D721Med (cell line): ENCODE results near the gene TUBB3.

Experiments
- DNase-seq: peaks from one replicate; pipeline ENCODE4 v3.0.0; 2011; ENCODE audit warnings: low spot score; ENCODE audit not compliant: insufficient read length
- FAIRE-seq: peaks from 2 replicates; lab custom pipeline; 2011; peaks lifted over from hg19 to GRCh38; lab: Jason Lieb, UNC
- TF ChIP-seq, protein P1 (sequence below): IDR thresholded peaks from 2 replicates; pipeline ENCODE4 v1.5.1; 2012; ENCODE audit warnings: mild to moderate bottlenecking, control low read depth; ENCODE audit not compliant: insufficient read depth; ENCODE audit errors: missing control alignments

TUBB3 gene

DNA sequence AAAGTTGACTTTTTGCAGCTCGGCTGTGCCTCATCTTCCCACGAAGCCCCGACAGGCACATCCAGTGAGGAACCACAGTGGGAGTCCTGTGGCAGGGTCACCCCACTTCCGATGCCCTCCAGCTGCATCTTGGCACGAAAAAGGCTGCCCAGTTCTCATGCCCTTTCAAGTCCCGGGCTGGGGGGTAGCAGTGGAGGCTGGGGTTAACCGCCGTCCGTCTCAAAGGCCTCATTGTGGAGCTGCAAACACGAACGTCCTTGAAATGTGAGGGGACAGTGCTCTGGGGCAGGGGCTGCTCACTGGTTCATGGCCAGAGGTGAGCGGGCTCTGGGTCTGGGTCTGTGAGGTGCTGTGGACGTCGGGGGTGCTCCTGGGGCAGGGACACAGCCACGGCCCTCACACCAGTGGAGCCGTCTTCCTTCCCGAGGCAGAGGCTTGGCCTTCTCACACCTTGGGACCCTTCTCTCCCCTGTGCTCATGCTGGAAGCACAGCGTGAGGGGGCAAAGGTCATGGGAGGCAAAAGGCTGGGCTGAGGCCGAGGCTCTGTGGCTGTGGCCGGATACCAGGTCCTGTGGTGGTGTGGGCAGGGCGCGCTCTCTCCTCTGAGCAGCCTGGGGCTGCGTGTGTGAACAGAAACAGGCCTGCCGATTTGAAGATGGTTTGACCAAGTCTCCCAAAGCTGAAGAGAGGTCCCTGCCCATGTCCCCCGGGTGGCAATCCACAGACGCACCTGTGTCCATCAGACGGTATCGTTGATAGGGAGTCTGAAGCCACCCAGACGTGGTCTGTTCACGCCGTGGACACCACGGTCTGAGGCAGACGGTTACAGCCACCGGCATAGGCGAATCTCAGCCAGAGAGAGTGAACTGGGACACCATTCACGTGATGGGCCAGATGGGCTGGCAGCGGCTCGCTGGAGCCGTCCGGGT is 7.6 kb upstream of the TUBB3 start:
- DNase-seq (no peak), FAIRE-seq (no peak)
- TF ChIP-seq, protein P1, sequence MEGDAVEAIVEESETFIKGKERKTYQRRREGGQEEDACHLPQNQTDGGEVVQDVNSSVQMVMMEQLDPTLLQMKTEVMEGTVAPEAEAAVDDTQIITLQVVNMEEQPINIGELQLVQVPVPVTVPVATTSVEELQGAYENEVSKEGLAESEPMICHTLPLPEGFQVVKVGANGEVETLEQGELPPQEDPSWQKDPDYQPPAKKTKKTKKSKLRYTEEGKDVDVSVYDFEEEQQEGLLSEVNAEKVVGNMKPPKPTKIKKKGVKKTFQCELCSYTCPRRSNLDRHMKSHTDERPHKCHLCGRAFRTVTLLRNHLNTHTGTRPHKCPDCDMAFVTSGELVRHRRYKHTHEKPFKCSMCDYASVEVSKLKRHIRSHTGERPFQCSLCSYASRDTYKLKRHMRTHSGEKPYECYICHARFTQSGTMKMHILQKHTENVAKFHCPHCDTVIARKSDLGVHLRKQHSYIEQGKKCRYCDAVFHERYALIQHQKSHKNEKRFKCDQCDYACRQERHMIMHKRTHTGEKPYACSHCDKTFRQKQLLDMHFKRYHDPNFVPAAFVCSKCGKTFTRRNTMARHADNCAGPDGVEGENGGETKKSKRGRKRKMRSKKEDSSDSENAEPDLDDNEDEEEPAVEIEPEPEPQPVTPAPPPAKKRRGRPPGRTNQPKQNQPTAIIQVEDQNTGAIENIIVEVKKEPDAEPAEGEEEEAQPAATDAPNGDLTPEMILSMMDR, result no peak

DNA sequence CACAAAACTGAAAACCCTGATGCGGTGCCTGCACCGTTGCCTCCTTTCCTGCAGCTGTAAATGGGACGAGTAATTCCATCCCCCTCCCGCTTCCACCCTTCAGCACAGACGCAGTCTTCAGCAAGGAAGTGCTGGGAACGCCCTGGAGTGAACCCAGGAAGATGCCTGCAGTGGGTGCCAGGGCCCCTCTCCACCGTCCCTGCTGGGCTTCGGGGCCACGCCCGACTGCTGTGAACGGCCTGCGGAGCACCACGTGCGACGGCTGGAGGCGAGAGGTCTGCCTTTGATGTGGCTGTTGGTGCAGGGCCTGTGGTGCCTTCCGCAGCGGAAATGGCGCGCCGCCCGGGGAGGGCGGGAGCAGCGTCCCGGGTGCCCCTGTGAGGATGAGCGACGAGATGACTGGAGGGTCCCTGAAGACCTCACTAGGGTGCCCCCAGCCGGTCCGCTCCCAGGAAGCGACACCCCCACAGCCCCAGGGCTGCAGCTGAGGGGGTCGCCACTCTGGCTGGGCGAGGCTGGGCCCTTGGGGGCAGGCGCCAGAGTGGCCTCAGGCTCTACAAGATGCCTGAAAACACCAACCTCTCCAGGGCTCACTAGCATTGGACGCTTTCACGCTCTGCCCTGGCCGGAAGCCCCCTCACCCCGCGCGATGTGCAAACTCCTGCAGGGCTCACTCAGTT is 5.2 kb upstream of the TUBB3 start:
- no peak for FAIRE-seq
- TF ChIP-seq, protein P1, result no peak
- no peak for DNase-seq

DNA sequence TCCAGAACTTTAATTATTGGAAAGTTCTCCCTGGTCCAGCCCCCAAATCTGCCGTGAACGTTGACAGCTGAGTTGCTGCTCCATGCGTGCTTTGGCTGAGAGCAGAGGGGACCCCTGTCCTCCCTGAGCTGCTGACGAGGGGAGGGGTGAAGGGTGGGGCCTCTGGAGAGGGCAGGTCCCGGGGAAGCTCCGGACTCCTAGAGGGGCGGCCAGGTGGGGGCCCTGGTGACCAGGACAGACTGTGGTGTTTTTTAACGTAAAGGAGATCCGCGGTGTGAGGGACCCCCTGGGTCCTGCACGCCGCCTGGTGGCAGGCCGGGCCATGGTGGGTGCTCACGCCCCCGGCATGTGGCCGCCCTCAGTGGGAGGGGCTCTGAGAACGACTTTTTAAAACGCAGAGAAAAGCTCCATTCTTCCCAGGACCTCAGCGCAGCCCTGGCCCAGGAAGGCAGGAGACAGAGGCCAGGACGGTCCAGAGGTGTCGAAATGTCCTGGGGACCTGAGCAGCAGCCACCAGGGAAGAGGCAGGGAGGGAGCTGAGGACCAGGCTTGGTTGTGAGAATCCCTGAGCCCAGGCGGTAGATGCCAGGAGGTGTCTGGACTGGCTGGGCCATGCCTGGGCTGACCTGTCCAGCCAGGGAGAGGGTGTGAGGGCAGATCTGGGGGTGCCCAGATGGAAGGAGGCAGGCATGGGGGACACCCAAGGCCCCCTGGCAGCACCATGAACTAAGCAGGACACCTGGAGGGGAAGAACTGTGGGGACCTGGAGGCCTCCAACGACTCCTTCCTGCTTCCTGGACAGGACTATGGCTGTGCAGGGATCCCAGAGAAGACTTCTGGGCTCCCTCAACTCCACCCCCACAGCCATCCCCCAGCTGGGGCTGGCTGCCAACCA is 4.4 kb upstream of the TUBB3 start, which contains the start of gene MC1R:
MC1R (plus strand) TSS at position 410 of the 895 bp plus-strand sequence; CDS start at position 807, 397 bp downstream.
- DNase-seq (no peak), FAIRE-seq (no peak)
- TF ChIP-seq, protein P1, result peak; percentile 52

DNA sequence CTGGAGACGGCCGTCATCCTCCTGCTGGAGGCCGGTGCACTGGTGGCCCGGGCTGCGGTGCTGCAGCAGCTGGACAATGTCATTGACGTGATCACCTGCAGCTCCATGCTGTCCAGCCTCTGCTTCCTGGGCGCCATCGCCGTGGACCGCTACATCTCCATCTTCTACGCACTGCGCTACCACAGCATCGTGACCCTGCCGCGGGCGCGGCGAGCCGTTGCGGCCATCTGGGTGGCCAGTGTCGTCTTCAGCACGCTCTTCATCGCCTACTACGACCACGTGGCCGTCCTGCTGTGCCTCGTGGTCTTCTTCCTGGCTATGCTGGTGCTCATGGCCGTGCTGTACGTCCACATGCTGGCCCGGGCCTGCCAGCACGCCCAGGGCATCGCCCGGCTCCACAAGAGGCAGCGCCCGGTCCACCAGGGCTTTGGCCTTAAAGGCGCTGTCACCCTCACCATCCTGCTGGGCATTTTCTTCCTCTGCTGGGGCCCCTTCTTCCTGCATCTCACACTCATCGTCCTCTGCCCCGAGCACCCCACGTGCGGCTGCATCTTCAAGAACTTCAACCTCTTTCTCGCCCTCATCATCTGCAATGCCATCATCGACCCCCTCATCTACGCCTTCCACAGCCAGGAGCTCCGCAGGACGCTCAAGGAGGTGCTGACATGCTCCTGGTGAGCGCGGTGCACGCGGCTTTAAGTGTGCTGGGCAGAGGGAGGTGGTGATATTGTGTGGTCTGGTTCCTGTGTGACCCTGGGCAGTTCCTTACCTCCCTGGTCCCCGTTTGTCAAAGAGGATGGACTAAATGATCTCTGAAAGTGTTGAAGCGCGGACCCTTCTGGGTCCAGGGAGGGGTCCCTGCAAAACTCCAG is 3.4 kb upstream of the TUBB3 start:
- DNase-seq, result no peak
- TF ChIP-seq, protein P1, result no peak
- FAIRE-seq, result no peak

DNA sequence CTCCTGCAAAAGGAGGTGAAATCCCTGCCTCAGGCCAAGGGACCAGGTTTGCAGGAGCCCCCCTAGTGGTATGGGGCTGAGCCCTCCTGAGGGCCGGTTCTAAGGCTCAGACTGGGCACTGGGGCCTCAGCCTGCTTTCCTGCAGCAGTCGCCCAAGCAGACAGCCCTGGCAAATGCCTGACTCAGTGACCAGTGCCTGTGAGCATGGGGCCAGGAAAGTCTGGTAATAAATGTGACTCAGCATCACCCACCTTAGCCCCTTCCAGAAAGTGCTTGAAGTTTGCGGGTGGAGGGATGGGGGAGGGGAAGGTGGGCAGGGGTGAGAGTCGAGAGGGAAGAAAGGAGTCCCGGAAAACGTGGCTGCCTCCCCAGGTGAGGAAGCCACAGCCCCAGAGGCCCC is 2.4 kb upstream of the TUBB3 start:
- DNase-seq (no peak), FAIRE-seq (no peak)
- TF ChIP-seq, protein P1, result no peak

DNA sequence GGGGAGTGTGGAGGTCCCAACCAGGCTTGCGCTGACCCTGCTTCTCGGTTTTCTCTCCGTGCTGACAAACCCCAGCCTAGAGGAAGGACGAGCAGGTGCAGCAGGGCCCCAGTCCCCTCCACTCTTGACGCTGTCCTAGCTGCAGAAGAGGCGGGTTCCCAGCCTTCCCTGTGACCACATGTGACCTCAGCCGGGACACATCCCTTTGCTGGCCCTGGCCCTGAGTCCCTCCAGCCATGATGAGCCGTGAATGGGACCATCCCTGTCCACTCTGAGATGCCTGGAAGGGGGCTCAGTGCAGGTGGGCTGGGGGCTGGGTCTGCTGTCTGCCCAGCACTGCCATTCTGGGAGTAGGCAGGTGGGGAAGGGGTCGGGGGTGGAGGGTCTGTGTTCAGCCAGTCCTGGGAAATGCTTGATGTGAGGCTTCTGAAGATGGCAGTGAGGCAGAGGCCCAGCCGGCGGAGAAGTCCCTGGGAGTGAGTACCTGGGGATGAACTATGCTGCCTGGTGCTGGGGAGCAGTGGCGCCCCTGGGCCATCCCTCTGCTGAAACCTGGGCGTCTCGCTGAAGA is 1.9 kb upstream of the TUBB3 start:
- TF ChIP-seq, protein P1, result no peak
- FAIRE-seq (no peak), DNase-seq (no peak)
